ENCODE measurements around the gene SLC30A5. TPM values are rescaled to one million over a fixed set of nuclear protein-coding genes. Genes with fewer than 3 reads are reported as not detected.
A peak's percentile ranks its signal among the peaks of the same experiment; 100 is the strongest.
"Not testable (repeated sequence)": the region's sequence is repeated elsewhere in the genome, so short reads cannot be mapped to it uniquely, and the experiment has no call there.

SLC30A5 gene
- total RNA-seq, 2 donors from 2014 or later = 25.5 to 35.2 TPM

DNA sequence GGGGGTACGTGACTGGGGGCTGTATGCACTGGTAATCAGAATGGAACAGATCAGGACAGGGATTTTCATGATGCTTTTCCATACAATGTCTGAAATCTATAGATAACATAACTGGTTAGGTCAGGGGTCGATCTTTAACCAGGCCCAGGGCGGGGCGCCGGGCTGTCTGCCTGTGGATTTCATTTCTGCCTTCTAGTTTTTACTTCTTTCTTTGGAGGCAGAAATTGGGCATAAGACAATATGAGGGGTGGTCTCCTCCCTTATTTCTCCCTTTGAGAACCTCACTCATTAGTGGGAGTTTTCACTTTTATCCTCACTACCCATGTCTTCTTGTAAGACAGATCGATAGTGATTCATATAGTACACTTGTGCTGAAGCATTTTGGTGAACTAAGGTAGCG, 5.8 kb upstream of the SLC30A5 start:
- not testable (repeated sequence) for DNase-seq (ENCODE audit: low spot score in 2 of 2); H3K27ac Mint-ChIP-seq; ATAC-seq; H3K9me3 Mint-ChIP-seq; H3K36me3 Mint-ChIP-seq

DNA sequence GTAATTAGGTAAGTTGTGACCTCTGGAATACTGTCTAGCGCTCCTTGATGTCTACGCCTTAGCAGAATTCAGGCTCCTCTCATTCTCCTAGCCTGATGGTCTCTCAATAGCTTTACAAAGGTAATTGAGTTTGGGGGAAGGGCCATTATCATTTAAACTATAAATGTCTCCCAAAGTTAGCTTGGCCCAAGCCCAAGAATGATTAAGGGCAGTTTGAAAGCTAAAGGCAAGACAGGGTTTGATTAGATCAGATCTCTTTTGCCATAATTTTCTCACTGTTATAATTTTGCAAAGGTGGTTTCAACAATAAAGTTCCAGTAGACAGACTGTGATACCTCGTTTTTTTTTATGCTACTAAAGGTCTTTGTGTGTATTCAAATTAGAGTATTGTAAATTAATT, 3.7 kb upstream of the SLC30A5 start:
- Mint-ChIP-seq H3K9me3 (no peaks in the 10 kb centered on the region), H3K36me3 (peaks cover 0 to 5% of the 10 kb centered on the region in 2 donors), H3K27ac (no peak overlapping the region)
- ATAC-seq = no peak
- DNase-seq (ENCODE audit: low spot score in 2 of 2) = no peak

DNA sequence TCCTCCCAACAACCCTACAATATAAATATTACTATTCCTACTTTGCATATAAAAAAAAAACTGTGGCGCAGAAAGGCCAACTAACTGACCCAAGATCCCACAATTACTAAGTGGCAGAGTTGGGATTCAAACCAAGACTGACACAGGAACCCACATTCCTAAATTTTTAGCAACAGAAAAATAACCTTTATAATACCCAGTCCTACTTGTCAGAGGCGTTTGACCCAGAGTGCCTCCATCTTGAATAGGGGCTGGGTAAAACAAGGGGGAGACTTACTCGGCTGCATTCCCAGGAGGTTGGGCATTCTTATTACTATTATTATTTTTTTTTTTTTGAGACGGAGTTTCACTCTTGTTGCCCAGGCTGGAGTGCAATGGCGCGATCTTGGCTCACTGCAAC, 2.0 kb upstream of the SLC30A5 start:
- no peak overlapping the region for H3K27ac Mint-ChIP-seq
- H3K36me3 Mint-ChIP-seq = peaks cover 5 to 11% of the 10 kb centered on the region in 2 donors
- ATAC-seq = no peak
- no peaks in the 10 kb centered on the region for H3K9me3 Mint-ChIP-seq
- no peak for DNase-seq (ENCODE audit: low spot score in 2 of 2)

DNA sequence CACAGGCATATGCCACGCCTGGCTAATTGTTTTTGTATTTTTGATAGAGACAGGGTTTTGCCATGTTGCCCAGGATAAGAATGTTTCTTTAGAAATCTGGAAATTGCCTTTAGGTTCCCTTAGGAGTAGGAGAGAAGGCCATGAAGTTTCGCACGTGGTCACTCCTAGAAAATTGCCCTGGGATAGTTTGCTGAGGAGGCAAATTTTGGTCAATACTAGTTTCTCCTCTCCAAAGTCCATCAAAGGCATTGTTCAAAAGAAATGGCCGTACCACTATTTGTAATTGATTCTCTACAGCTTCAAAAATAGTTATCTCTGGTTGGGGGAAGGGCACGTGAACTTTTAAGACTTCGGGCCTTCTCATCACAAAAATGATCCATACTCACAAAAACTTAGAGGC, 845 bp upstream of the SLC30A5 start:
- DNase-seq (ENCODE audit: low spot score in 2 of 2) = no peak
- H3K27ac Mint-ChIP-seq = peak overlapping the region; percentile 22 to 97
- ATAC-seq = no peak
- no peaks in the 10 kb centered on the region for H3K9me3 Mint-ChIP-seq
- H3K36me3 Mint-ChIP-seq = peaks cover 5 to 19% of the 10 kb centered on the region in 2 donors

DNA sequence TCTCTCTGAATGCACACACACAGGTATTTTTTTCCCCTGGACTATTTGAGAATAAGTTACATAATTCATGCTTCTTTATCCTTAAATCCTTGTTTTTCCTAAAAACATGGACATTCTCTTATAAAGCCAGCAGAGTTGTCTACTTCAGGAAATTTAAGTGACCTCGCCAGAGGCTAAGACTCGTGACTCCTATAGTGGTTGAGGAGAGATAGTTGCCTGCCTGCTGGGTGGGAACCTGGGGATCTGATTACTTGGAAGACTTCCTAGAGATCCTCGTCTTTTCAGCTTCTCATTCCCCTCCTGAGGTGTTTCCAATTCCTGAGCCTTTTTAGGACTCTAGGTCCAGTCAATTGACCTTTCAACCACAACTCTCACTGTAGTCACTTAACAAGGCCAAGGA, 5.5 kb downstream of the SLC30A5 start:
- H3K9me3 Mint-ChIP-seq = no peaks in the 10 kb centered on the region
- ATAC-seq (no peak), DNase-seq (ENCODE audit: low spot score in 2 of 2) (no peak)
- no peak overlapping the region for H3K27ac Mint-ChIP-seq
- H3K36me3 Mint-ChIP-seq = peaks cover 4 to 19% of the 10 kb centered on the region in 2 donors

DNA sequence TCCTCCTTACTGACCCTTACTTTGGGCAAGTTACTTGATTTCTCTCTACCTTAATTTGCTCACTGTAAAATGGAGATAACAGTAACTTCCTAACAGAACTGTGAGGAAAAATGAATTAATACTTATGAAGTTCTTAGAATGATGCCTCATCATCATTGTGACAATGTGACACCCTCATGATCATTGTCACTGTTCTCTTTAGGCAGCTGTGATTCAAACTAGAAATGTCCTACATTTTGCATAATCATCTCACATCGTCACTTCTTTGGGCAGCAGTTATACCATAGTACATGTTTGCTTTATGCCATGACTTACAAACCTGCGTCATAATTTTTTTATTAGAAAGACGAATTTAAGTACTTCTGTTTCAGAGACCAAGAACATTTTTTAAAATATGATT, 9.7 kb downstream of the SLC30A5 start:
- Mint-ChIP-seq H3K27ac (no peak overlapping the region), H3K9me3 (no peaks in the 10 kb centered on the region), H3K36me3 (peaks cover 0 to 5% of the 10 kb centered on the region in 2 donors)
- DNase-seq (ENCODE audit: low spot score in 2 of 2) = no peak
- ATAC-seq = no peak

DNA sequence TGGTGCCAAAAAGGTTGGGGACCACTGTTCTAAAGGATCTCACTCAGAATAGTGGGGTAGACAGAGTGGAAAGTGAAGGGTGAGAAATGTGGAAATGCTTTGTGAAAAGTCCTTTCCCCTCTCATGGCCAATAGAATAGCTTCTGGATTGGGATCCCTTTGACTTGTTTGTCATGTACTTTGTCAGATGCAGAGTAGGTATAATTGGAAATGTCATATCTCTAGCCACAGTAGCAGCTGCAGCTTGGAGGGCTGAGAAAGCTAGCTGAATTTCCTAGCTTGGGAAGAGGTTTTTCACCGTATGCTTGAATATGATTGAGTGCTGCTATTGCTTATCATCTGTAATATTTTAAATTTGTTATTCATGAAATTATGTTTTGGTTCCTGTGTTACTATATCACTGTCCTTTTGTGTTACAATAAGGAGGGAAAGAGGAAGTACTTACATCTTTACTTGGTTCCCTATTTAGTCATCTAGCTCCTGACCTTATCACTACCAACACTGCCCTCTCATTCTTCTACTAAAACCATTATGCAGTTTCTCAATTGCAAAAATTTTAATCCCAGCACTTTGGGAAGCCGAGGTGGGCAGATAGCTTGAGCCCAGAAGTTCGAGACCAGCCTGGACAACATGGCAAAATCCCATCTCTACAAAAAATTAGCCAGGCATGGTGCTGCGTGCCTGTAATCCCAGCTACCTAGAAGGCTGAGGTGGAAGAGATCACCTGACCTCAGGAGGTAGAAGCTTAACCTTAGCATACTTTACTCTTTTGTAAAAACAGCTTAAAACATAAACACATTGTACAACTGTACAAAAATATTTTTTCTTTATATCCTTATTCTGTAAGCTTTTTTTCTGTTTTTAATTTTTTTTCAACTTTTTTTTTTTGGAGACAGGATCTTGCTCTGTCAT, 12.4 kb downstream of the SLC30A5 start:
- Mint-ChIP-seq H3K36me3 (peaks cover 0 to 18% of the 10 kb centered on the region in 2 donors), H3K27ac (peak overlapping the region in 1 of 2 donors; percentile 73), H3K9me3 (no peaks in the 10 kb centered on the region)
- DNase-seq (ENCODE audit: low spot score in 2 of 2) (no peak), ATAC-seq (no peak)

DNA sequence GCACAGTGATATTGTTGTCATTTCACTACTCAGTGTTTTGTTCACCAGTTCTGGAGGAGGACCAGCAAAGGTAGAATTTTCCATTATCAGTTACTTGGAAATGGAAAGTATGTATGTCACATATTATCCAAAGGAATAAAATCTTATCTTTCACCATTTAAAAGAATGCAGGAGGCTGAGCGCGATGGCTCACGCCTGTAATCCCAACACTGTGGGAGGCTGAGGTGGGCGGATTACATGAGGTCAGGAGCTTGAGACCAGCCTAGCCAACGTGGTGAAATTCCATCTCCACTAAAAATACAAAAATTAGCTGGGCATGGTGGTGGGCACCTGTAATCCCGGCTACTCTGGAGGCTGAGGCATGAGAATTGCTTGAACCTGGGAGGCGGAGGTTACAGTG, 14.6 kb downstream of the SLC30A5 start:
- H3K36me3 Mint-ChIP-seq = peaks cover 0 to 18% of the 10 kb centered on the region in 2 donors
- not testable (repeated sequence) for DNase-seq (ENCODE audit: low spot score in 2 of 2); H3K27ac Mint-ChIP-seq; ATAC-seq; H3K9me3 Mint-ChIP-seq

DNA sequence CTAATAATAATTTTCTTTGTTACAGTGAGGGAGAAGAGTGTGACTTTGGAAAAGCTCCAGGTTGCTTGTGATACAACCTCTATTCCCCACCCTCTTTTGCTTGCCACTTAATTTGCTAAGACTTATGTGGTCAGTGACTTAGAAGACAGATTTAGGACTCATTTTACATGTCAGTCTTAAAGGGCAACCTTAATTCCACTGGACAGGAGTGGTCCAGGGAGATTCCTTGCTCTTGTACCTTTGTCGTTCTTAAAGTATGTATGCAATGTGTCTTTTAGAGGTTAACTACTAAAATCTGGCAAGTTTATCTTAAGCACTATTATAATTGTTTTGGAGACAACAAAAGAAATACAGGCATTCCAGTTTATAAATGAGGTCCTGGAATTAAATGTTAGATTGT, 20.0 kb downstream of the SLC30A5 start:
- Mint-ChIP-seq H3K9me3 (no peaks in the 10 kb centered on the region), H3K36me3 (peaks cover 0 to 13% of the 10 kb centered on the region in 2 donors), H3K27ac (no peak overlapping the region)
- DNase-seq (ENCODE audit: low spot score in 2 of 2) (no peak), ATAC-seq (no peak)

DNA sequence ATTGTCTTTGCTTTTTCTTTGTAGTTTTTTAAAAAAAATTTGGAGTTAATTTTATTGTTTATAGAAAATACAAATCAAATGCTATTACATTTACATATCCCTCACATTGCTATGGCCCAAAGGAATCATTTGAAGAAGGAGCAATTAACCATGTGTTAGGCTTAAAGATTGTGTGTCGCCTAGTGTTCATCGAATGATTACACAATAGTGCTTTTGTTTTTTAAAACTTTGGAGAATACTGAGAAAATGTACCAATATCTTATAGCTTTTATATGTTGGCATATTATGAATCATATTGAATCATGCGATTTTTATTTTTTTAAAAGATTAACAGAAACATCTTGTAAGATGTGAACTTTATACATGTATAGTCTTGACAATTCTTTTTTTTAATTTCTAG, 21.7 kb downstream of the SLC30A5 start:
- Mint-ChIP-seq H3K36me3 (peaks cover 0 to under 1% of the 10 kb centered on the region in 2 donors), H3K27ac (no peak overlapping the region), H3K9me3 (no peaks in the 10 kb centered on the region)
- DNase-seq (ENCODE audit: low spot score in 2 of 2) (no peak), ATAC-seq (no peak)

DNA sequence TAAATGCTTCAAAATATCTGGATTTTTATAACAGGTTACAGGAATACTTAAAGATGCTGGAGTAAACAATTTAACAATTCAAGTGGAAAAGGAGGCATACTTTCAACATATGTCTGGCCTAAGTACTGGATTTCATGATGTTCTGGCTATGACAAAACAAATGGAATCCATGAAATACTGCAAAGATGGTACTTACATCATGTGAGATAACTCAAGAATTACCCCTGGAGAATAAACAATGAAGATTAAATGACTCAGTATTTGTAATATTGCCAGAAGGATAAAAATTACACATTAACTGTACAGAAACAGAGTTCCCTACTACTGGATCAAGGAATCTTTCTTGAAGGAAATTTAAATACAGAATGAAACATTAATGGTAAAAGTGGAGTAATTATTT, 35.6 kb downstream of the SLC30A5 start:
- H3K9me3 Mint-ChIP-seq = no peaks in the 10 kb centered on the region
- no peak for ATAC-seq
- no peak overlapping the region for H3K27ac Mint-ChIP-seq
- no peak for DNase-seq (ENCODE audit: low spot score in 2 of 2)
- H3K36me3 Mint-ChIP-seq = no peaks in the 10 kb centered on the region

DNA sequence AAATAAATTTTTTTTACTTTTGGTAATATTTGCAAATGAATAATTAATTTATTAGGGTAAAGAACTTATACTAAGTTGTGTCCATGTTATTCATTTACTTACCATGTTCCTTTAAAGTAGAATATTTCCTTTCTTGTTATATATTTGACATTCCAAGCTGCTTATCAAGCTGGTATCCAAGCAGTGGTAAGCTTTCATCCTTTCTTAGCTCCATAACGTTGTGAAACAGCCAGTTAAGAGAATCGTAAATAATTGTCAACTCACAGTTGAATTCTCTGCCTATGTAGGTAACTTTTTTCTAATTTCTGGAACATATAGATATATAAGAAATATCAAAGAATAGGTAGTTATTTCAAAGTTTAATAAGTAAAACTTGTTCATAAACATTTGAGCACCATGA, 36.4 kb downstream of the SLC30A5 start:
- H3K27ac Mint-ChIP-seq = no peak overlapping the region
- no peaks in the 10 kb centered on the region for H3K9me3 Mint-ChIP-seq
- ATAC-seq = no peak
- no peaks in the 10 kb centered on the region for H3K36me3 Mint-ChIP-seq
- DNase-seq (ENCODE audit: low spot score in 2 of 2) = no peak

DNA sequence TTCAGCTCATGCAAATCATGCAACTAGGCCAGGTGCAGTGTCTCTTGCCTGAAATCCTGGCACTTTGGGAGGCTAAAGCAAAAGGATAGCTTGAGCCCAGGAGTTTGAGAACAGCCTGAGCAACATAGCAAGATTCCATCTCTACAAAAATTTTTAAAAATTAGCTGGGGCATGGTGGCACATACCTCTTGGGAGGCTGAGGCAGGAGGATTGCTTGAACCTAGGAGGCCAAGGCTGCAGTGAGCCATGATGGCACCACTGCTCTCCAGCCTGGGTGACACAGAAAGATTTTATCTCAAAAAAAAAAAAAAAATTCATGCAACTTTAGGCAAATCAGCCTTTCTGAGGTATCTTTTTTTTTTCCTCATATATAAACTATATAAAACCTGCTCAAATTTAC, 37.5 kb downstream of the SLC30A5 start:
- H3K9me3 Mint-ChIP-seq = no peaks in the 10 kb centered on the region
- ATAC-seq (no peak), DNase-seq (ENCODE audit: low spot score in 2 of 2) (no peak)
- no peak overlapping the region for H3K27ac Mint-ChIP-seq
- no peaks in the 10 kb centered on the region for H3K36me3 Mint-ChIP-seq

DNA sequence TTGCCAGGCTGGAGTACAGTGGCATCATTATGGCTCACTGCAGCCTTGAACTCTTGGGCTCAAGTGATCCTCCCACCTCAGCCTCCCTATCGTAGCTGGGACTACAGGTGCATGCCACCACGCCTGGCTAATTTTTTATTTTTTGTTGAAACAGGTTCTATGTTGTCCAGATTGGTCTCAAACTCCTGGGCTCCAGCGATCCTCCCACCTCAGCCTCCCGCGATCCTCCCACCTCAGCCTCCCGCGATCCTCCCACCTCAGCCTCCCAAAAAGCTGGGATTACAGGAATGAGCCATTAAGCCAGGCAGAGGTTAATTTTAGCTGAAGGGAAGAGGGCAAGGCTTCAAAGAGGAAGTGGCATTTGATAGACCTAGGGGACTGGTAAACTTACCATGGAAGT, 40.3 kb downstream of the SLC30A5 start:
- ATAC-seq = no peak
- Mint-ChIP-seq H3K27ac (no peak overlapping the region), H3K36me3 (no peaks in the 10 kb centered on the region), H3K9me3 (no peaks in the 10 kb centered on the region)
- no peak for DNase-seq (ENCODE audit: low spot score in 2 of 2)

DNA sequence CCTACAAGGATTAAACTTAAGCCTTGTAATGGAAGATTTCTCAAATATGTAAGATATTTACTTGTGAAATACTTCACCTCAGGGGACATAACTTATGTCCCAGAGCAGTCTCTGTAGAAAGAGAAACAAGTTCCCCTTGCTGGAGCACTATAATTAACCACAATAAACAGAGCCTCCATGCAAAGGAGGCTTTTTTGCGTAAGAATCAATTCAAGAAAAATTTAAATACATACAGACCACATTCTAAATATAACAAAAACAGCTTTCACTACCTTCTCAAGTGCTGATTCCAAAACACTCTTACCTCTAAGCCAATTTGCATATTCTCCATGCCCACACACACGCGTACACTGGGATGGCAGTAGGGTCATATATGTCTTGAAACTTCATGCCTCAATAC, 42.5 kb downstream of the SLC30A5 start:
- DNase-seq (ENCODE audit: low spot score in 2 of 2) (no peak), ATAC-seq (no peak)
- Mint-ChIP-seq H3K9me3 (peaks cover 0 to 10% of the 10 kb centered on the region in 2 donors), H3K36me3 (peaks cover 0 to 6% of the 10 kb centered on the region in 2 donors), H3K27ac (no peak overlapping the region)

DNA sequence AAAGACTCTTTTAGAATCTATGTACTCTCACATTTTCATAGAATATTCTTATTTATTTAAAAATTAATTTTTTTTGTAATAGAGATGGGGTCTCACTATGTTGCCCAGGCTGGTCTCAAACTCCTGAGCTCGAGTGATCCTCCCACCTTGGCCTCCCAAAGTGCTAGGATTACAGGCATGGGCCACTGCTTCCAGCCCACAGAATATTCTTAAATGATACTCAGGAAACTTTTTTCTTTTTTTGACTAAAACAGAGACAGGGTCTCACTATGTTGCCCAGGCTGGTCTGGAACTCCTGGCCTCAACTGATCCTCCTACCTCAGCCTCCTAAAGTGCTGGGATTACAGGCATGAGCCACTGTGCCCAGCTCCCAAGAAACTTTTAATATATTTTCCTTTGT, 43.4 kb downstream of the SLC30A5 start:
- ATAC-seq = not testable (repeated sequence)

DNA sequence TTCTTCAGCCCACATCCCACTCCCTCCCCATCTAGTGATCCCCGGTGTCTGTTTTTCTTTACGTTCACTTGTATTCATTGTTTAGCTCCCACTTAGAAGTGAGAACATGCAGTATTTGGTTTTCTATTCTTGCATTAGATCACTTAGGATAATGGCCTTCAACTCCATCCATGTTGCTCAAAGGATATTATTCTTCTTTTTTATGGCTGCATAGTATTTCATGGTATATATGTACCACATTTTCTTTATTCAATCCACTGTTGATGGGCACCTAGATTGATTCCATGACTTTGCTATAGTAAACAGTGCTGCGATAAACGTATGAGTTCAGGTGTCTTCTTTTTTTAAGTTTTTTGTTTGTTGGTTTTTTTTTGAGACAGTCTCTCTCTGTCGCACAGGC, 44.0 kb downstream of the SLC30A5 start:
- Mint-ChIP-seq H3K36me3 (peaks cover 0 to 6% of the 10 kb centered on the region in 2 donors), H3K27ac (no peak overlapping the region), H3K9me3 (peaks cover 0 to 11% of the 10 kb centered on the region in 2 donors)
- ATAC-seq (no peak), DNase-seq (ENCODE audit: low spot score in 2 of 2) (no peak)

More for the DNA sequence above, 43.4 kb downstream of the SLC30A5 start:
- not testable (repeated sequence) for H3K27ac Mint-ChIP-seq; DNase-seq (ENCODE audit: low spot score in 2 of 2); H3K36me3 Mint-ChIP-seq
- peaks cover 0 to 11% of the 10 kb centered on the region in 2 donors for H3K9me3 Mint-ChIP-seq

DNA sequence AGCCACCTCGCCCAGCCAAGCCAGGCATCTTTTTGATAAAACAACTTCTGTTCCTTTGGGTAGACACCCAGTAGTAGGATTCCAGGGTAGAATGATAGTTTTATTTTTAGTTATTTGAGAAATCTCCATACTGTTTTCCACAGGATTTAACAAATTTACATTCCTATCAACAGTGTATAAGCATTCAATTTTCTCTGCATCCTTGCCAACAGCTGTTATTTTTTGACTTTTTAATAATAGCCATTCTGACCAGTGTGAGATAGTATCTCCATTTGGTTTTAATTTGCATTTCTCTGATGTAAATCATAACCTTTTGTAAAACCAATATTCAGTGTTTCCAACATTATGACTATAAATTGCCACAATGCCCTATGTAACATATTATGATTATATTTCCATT, 45.0 kb downstream of the SLC30A5 start:
- Mint-ChIP-seq H3K9me3 (peaks cover 0 to 11% of the 10 kb centered on the region in 2 donors), H3K36me3 (peaks cover 0 to 6% of the 10 kb centered on the region in 2 donors), H3K27ac (no peak overlapping the region)
- ATAC-seq (no peak), DNase-seq (ENCODE audit: low spot score in 2 of 2) (no peak)
